Esophagus squamous epithelium (tissue), 5 donors: Measurements from ENCODE around the gene BRD1. TPM values are rescaled to one million over a fixed set of nuclear protein-coding genes. Genes with fewer than 3 reads are reported as not detected.

Experiments used
- DNase-seq: peaks from one replicate; lab custom pipeline; 2025; lab: John Stamatoyannopoulos, UW
- H3K27ac ChIP-seq, 4 donors: fragments of 200-600 bp; sonication (generic); one replicate each; pipeline ENCODE4 v1.5.1; 2016 to 2019; ENCODE audit warnings: mild to moderate bottlenecking in 1 of 4
- H3K27me3 ChIP-seq, 4 donors: fragments of 200-600 bp; sonication (generic); 1 replicate in 3 of 4; 2 replicates in 1 of 4; pipeline versions ENCODE4 v1.5.1 to v1.6.0; 2017 to 2021; ENCODE audit warnings: antibody characterized with exemption in 1 of 4
- H3K36me3 ChIP-seq, 3 donors: fragments of 200-600 bp; sonication (generic); one replicate each; pipeline ENCODE4 v1.5.1; 2016 to 2019
- H3K4me1 ChIP-seq, 3 donors: fragments of 200-600 bp; sonication (generic); one replicate each; pipeline ENCODE4 v1.5.1; 2017 to 2019
- H3K4me3 ChIP-seq, 4 donors: fragments of 200-600 bp; sonication (generic); 1 replicate in 3 of 4; 2 replicates in 1 of 4; pipeline ENCODE4 v1.5.1; 2016 to 2019; ENCODE audit warnings: mild to moderate bottlenecking in 2 of 4, moderate library complexity in 1 of 4
- H3K9me3 ChIP-seq, 3 donors: fragments of 200-600 bp; sonication (generic); one replicate each; pipeline ENCODE4 v1.5.1; 2016 to 2019
- POLR2A ChIP-seq, 4 donors: fragments of 450-650 bp; IDR thresholded peaks; one replicate each; pipeline ENCODE4 v1.6.1; 2017; ENCODE audit warnings: antibody characterized with exemption in 4 of 4, mild to moderate bottlenecking in 4 of 4, moderate library complexity in 3 of 4
- WGBS, 2 donors: methylation state at CpG; one replicate each; pipeline ENCODE4 v1.1.5; 2018; 5-methylcytosine and 5-hydroxymethylcytosine counted together
- intact Hi-C: fragments of 100-400 bp; cut with DNase I; formaldehyde crosslinking; loops from one replicate; pipeline ENCODE4 v1.15.0; 2022
- total RNA-seq, 4 donors: library from RNA; depleted of rRNA; stranded (reverse); fragments of >200 nt; gene quantifications; one replicate each; pipeline ENCODE4 v1.1.0, GENCODE V29; 2016
- TF ChIP-seq, protein P1 (sequence below), 6 experiments: fragments of 450-650 bp in 4 of 6; fragments of 200-600 bp in 2 of 6; sonication (generic) in 2 of 6; IDR thresholded peaks; one replicate each; pipeline ENCODE4 v1.5.1; 2016 to 2019; ENCODE audit warnings: antibody characterized with exemption in 6 of 6, mild to moderate bottlenecking in 4 of 6, moderate library complexity in 4 of 6
- donor health status: DM: yes; HTN: yes; CAD: no.

BRD1 gene
- total RNA-seq, 4 donors from 2014 or later = 17.8 to 37.4 (median 29.9) TPM

DNA sequence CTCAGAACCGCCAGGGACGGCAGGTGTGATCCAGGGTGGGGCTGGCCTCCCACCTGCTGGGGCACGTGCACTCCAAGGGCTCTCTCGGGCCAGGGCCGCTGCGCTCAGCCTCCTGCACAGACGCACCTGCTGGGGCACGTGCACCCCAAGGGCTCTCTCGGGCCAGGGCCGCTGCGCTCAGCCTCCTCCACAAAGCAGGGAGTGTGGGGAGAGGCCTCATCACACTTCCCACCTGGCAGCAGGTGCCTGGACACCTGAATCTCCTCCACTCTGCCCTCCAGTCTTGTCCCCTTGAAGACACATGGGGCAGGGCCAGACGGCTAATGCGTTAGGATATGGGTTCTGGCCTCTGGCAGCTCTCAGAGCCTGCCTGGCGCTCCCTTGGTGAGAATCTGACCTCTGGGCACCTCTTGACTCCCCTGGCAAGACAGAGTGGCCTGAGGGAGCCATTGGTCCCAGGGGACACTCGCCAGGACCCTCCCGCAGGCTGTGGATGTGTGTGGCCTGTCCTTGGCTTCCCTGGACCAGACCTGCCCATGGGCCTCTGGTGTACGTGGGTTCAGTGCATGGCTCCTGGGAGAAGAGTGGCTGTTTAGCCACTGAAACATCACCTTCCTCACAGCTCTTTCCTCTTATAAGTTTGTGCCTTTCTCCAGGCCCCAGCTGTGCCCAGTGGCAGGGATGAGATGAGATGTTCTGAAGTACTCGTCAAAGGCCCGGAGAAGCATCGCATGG lies 73.5 kb downstream of the BRD1 start:
- H3K36me3 ChIP-seq = no peaks in the 10 kb centered on the region
- H3K27ac ChIP-seq = no peak overlapping the region
- H3K27me3 ChIP-seq = peaks cover 0 to 68% (median 0%) of the 10 kb centered on the region in 4 donors
- 36 to 65% methylated on average over 3 to 7 of the region's 20 CpGs for WGBS, 2 donors
- no peak overlapping the region for H3K4me3 ChIP-seq
- intact Hi-C loops = no loop called here
- no peak for TF ChIP-seq POLR2A (IDR thresholded peaks at IDR 0.05)
- TF ChIP-seq, protein P1, sequence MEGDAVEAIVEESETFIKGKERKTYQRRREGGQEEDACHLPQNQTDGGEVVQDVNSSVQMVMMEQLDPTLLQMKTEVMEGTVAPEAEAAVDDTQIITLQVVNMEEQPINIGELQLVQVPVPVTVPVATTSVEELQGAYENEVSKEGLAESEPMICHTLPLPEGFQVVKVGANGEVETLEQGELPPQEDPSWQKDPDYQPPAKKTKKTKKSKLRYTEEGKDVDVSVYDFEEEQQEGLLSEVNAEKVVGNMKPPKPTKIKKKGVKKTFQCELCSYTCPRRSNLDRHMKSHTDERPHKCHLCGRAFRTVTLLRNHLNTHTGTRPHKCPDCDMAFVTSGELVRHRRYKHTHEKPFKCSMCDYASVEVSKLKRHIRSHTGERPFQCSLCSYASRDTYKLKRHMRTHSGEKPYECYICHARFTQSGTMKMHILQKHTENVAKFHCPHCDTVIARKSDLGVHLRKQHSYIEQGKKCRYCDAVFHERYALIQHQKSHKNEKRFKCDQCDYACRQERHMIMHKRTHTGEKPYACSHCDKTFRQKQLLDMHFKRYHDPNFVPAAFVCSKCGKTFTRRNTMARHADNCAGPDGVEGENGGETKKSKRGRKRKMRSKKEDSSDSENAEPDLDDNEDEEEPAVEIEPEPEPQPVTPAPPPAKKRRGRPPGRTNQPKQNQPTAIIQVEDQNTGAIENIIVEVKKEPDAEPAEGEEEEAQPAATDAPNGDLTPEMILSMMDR (IDR thresholded peaks at IDR 0.05) = no peak
- no peak for DNase-seq
- no peaks in the 10 kb centered on the region for H3K9me3 ChIP-seq
- no peaks in the 10 kb centered on the region for H3K4me1 ChIP-seq

DNA sequence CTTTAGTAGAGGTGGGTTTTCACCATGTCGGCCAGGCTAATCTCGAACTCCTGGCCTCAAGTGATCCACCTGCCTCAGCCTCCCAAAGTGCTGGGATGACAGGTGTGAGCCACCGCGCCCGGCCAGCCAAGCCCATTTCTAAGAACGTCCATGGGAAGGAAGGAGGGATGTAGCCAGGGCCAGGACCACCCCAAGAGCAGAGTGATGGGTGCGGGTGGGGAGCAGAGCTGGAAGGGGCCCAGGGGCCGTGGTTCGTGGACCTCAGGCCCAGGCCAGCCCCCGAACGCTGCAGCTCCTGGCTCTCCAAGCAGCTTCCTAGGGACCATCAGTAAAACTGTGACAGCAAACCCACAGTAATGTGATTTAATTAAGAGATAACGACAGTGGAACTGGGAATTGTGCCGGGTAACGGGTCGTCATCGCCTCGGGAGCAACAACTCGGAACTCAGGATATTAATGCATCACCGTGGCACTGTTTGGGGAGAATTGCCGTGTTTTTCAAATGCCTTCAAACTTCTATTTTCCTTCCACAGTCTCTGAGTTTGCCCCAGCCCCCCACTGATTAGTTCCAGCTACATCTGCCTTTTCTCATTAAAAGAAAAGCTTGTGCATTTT lies 74.3 kb downstream of the BRD1 start:
- intact Hi-C loops = no loop called here
- peaks cover 0 to 2% (median 0%) of the 10 kb centered on the region in 3 donors for H3K9me3 ChIP-seq
- H3K4me1 ChIP-seq = no peaks in the 10 kb centered on the region
- no peak overlapping the region for H3K4me3 ChIP-seq
- TF ChIP-seq, protein P1 (IDR thresholded peaks at IDR 0.05) = no peak
- no peak for TF ChIP-seq POLR2A (IDR thresholded peaks at IDR 0.05)
- no peak overlapping the region for H3K27ac ChIP-seq
- no peak for DNase-seq
- WGBS, 2 donors = 77 to 79% methylated on average over 11 to 12 of the region's 20 CpGs
- peaks cover 0 to 75% (median 0%) of the 10 kb centered on the region in 4 donors for H3K27me3 ChIP-seq
- H3K36me3 ChIP-seq = no peaks in the 10 kb centered on the region

DNA sequence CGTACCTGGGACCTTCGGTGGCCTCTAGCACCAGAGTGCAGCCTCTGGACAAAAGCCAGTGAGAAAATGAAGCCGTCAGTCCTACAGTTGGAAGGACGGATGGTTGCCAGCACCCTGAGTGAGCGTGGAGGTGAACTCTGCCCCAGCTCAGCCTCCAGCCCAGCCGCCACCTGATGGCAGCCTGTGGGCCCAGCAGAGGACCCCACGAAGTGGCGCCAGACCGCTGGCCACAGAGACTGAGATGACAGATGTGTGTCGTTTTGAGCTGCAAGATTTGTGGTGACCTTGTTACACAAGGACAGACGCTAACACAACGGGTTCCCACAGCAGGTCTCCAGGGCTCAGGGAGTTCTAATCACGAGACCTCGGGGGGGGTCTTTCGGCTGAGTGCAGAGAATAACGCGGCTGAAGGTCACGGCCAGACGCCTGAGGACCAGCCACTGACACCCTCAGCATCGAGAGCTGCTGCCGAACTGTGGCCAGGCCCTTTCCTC lies 75.0 kb downstream of the BRD1 start:
- peaks cover 0 to 8% (median 5%) of the 10 kb centered on the region in 3 donors for H3K9me3 ChIP-seq
- TF ChIP-seq POLR2A (IDR thresholded peaks at IDR 0.05) = no peak
- TF ChIP-seq, protein P1 (IDR thresholded peaks at IDR 0.05) = no peak
- no peak overlapping the region for H3K27ac ChIP-seq
- no peaks in the 10 kb centered on the region for H3K4me1 ChIP-seq
- intact Hi-C loops = no loop called here
- WGBS, 2 donors = 57 to 58% methylated on average over 13 to 16 of the region's 21 CpGs
- DNase-seq = no peak
- no peaks in the 10 kb centered on the region for H3K36me3 ChIP-seq
- peaks cover 0 to 80% (median 0%) of the 10 kb centered on the region in 4 donors for H3K27me3 ChIP-seq
- H3K4me3 ChIP-seq = no peak overlapping the region

DNA sequence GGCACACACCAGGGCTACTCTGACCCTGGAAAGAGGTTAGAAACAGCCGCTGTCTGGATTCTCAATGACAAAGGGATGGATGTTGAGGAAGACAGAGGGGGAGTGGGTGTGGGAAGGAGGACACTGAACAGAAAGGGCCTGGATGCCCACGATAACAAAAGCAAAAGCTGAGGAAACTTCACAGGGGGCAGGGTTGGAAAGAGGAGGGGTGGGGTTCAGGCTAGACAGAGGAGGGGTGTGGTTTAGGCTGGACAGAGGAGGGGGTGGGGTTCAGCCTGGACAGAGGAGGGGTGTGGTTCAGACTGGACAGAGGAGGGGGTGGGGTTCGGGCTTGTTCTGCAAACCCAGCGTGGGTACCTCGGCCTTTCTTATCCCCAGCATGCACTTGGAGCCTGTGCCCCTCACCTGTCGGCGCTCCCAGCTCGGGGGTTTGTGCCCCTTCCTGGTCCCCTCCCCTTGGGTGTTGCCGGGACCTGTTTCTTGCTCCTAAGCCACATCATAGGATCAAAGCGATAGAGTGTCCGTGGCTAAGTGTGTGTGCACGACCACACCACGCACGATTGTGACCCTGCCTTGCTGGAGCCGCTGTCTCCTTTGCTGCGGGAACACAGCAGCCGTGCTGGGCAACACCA lies 75.6 kb downstream of the BRD1 start:
- no peak for DNase-seq
- 41 to 55% methylated on average over 8 to 11 of the region's 17 CpGs for WGBS, 2 donors
- Histone ChIP-seq H3K27ac (no peak overlapping the region), H3K4me3 (no peak overlapping the region), H3K27me3 (peaks cover 0 to 80% (median 0%) of the 10 kb centered on the region in 4 donors), H3K4me1 (no peaks in the 10 kb centered on the region), H3K9me3 (peaks cover 0 to 14% (median 10%) of the 10 kb centered on the region in 3 donors), H3K36me3 (no peaks in the 10 kb centered on the region)
- TF ChIP-seq POLR2A (IDR thresholded peaks at IDR 0.05) = no peak
- TF ChIP-seq, protein P1 (IDR thresholded peaks at IDR 0.05) = no peak
- intact Hi-C loops = no loop called here
